A549 (cell line): ENCODE results near the gene GLO1.

ENCODE experiments used
- CHD4 ChIP-seq: fragments of 200-600 bp; sonication (generic); IDR thresholded peaks from 2 replicates; pipeline ENCODE4 v1.6.1; 2016; ENCODE audit warnings: antibody characterized with exemption, mild to moderate bottlenecking, borderline replicate concordance
- TF ChIP-seq, protein P1 (sequence below): IDR thresholded peaks from 2 replicates; pipeline ENCODE4 v1.6.1; 2012

DNA sequence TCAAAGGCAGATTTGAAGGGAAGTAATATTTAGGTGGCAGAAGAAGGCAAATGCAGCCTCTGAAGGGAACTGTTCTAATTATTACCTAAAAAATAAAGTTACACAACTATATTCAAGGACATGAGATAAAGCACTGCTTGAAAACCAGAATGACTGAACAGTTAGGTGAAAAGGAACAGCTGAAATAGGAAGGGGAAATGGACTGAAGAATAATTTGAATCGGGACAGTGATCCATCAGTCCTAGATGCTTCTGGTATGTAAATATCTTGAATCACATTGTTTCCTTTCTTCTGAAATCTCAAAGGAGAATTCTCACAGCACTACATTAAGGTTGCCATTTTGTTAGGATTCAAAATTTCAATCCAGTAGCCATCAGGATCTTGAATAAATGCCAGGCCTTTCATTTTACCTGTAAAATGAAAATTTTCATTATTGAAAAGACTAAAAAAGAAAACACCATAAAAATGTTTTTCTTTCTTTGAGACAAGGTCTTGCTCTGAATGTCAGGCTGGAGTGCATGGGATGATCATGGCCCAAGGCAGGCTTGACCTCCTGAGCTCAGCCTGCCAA, 25.9 kb downstream of the GLO1 start:
- TF ChIP-seq, protein P1, sequence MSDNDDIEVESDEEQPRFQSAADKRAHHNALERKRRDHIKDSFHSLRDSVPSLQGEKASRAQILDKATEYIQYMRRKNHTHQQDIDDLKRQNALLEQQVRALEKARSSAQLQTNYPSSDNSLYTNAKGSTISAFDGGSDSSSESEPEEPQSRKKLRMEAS = no peak
- no peak for TF ChIP-seq CHD4
